HepG2 (cell line): ENCODE data around the gene NME2. TPM values are rescaled to one million over a fixed set of nuclear protein-coding genes. Genes with fewer than 3 reads are reported as not detected.
A peak's percentile ranks its signal among the peaks of the same experiment; 100 is the strongest.

Experiments used
- BRD4 ChIP-seq: sonication (generic); formaldehyde crosslinking; IDR thresholded peaks from 2 replicates; pipeline ENCODE4 v1.4.0; 2020; ENCODE audit warnings: missing genetic modification reagents
- EP300 ChIP-seq, 3 experiments: sonication (generic) in 1 of 3; formaldehyde crosslinking in 1 of 3; IDR thresholded peaks; 2 replicates each; pipeline versions ENCODE4 v1.5.1 to v1.6.1; 2011 to 2020; ENCODE audit warnings: low read depth in 2 of 3, low read length in 2 of 3, borderline replicate concordance in 1 of 3, improper control_type of control experiment in 1 of 3, mild to moderate bottlenecking in 1 of 3, missing genetic modification reagents in 1 of 3, moderate library complexity in 1 of 3
- HNRNPL ChIP-seq: fragments of 200-400 bp; formaldehyde crosslinking; IDR thresholded peaks from 2 replicates; pipeline ENCODE4 v1.6.1; 2017; ENCODE audit warnings: mild to moderate bottlenecking, low read depth, low read length
- HOXA7 ChIP-seq: sonication (generic); formaldehyde crosslinking; IDR thresholded peaks from 2 replicates; pipeline ENCODE4 v1.8.1; 2022; ENCODE audit warnings: mild to moderate bottlenecking, missing genetic modification reagents, moderate library complexity
- NR2F1 ChIP-seq, 2 experiments: fragments of 450-650 bp in 1 of 2; formaldehyde crosslinking in 1 of 2; IDR thresholded peaks; 2 replicates each; pipeline versions ENCODE4 v1.5.0 to v1.6.1; 2016 to 2020; ENCODE audit warnings: mild to moderate bottlenecking in 1 of 2, missing compliant biosample characterization in 1 of 2, missing genetic modification reagents in 1 of 2, moderate library complexity in 1 of 2
- PAWR ChIP-seq: sonication (generic); formaldehyde crosslinking; IDR thresholded peaks from 2 replicates; pipeline ENCODE4 v1.4.0; 2020; ENCODE audit warnings: missing genetic modification reagents, mild to moderate bottlenecking, borderline replicate concordance
- STAG1 ChIP-seq: sonication (generic); formaldehyde crosslinking; IDR thresholded peaks from 2 replicates; pipeline ENCODE4 v1.4.0; 2020; ENCODE audit warnings: missing genetic modification reagents
- TSC22D2 ChIP-seq: sonication (generic); formaldehyde crosslinking; IDR thresholded peaks from 2 replicates; pipeline ENCODE4 v1.5.1; 2020; ENCODE audit warnings: missing genetic modification reagents, mild to moderate bottlenecking, borderline replicate concordance
- ZBTB7A ChIP-seq: sonication (generic); formaldehyde crosslinking; IDR thresholded peaks from 2 replicates; pipeline ENCODE4 v1.8.0; 2022; ENCODE audit warnings: mild to moderate bottlenecking, missing genetic modification reagents
- ZKSCAN8 ChIP-seq: IDR thresholded peaks from 2 replicates; pipeline ENCODE4 v1.6.1; 2016; ENCODE audit warnings: borderline replicate concordance, missing genetic modification reagents, missing compliant biosample characterization
- ZMYM2 ChIP-seq: sonication (generic); formaldehyde crosslinking; IDR thresholded peaks from 2 replicates; pipeline ENCODE4 v1.8.0; 2022; ENCODE audit warnings: mild to moderate bottlenecking, missing genetic modification reagents
- ZNF256 ChIP-seq: sonication (generic); formaldehyde crosslinking; conservative IDR thresholded peaks from 2 replicates; pipeline ENCODE4 v1.4.0; 2020; ENCODE audit warnings: missing genetic modification reagents
- ZNF615 ChIP-seq: sonication (generic); formaldehyde crosslinking; IDR thresholded peaks from 2 replicates; pipeline ENCODE4 v1.5.0; 2020; ENCODE audit warnings: mild to moderate bottlenecking, missing genetic modification reagents, borderline replicate concordance
- ZNF772 ChIP-seq: sonication (generic); formaldehyde crosslinking; IDR thresholded peaks from 2 replicates; pipeline ENCODE4 v1.5.0; 2020; ENCODE audit warnings: mild to moderate bottlenecking, missing genetic modification reagents
- polyA plus RNA-seq, 8 experiments: library from polyadenylated mRNA; depleted of rRNA in 3 of 8; stranded (reverse) in 7 of 8; unstranded in 1 of 8; fragments of >200 nt; fragmentation: Illumina TruSeq in 4 of 8; extraction: Trizol in 4 of 8; gene quantifications; 2 replicates each; pipeline versions ENCODE4 v1.2.1 to v1.2.3, GENCODE V29; 2011 to 2016; ENCODE audit warnings: low read depth in 4 of 8, missing spikeins in 1 of 8, mixed read lengths in 1 of 8; ENCODE audit not compliant: insufficient read depth in 1 of 8
- total RNA-seq, 5 experiments: library from RNA; depleted of rRNA; stranded (reverse); fragments of >200 nt; fragmentation: Illumina TruSeq; extraction: Trizol; gene quantifications; 2 replicates each; pipeline ENCODE4 v1.2.3, GENCODE V29; 2016; ENCODE audit warnings: low read depth in 1 of 5
- TF ChIP-seq, protein P1 (sequence below): sonication (generic); formaldehyde crosslinking; conservative IDR thresholded peaks from 2 replicates; pipeline ENCODE4 v1.4.0; 2020; ENCODE audit warnings: mild to moderate bottlenecking, missing genetic modification reagents, moderate library complexity
- TF ChIP-seq, protein P2 (sequence below): sonication (generic); formaldehyde crosslinking; IDR thresholded peaks from 2 replicates; pipeline ENCODE4 v1.8.0; 2022; ENCODE audit warnings: mild to moderate bottlenecking, missing genetic modification reagents; ENCODE audit not compliant: insufficient replicate concordance
- TF ChIP-seq, protein P3 (sequence below): sonication (generic); formaldehyde crosslinking; IDR thresholded peaks from 2 replicates; pipeline ENCODE4 v1.8.1; 2023; ENCODE audit warnings: mild to moderate bottlenecking, inconsistent platforms, moderate library complexity, missing genetic modification reagents, borderline replicate concordance

NME2 gene
- total and polyA plus RNA-seq, 2 of the 13 experiments (the other 11 are each of a cell fraction or from before 2014, with no cell fraction given) = 790 to 1,213 TPM

- TF ChIP-seq HNRNPL (no peak), STAG1 (CRISPR knock-in tag) (no peak), ZKSCAN8 (no peak), BRD4 (CRISPR knock-in tag) (no peak), TSC22D2 (CRISPR knock-in tag) (no peak), NR2F1 (CRISPR knock-in tag; IDR thresholded peaks at IDR 0.05) (0 out of 4 replicates have a peak, but pooled peaks of 1 of the 2 experiments have one; percentile 30), ZMYM2 (CRISPR knock-in tag) (0 out of 2 replicates have a peak, but pooled peaks have one; percentile 43), PAWR (no peak), ZNF772 (no peak), HOXA7 (CRISPR knock-in tag) (no peak), ZNF256 (no peak), EP300 (IDR thresholded peaks at IDR 0.05; ENCODE audit: low read depth in 2 of 2, low read length in 2 of 2) (no peak), EP300 (CRISPR knock-in tag; IDR thresholded peaks at IDR 0.05; ENCODE audit: borderline replicate concordance) (no peak), ZNF615 (CRISPR knock-in tag) (no peak), ZBTB7A (CRISPR knock-in tag) (no peak)
- TF ChIP-seq, protein P1, sequence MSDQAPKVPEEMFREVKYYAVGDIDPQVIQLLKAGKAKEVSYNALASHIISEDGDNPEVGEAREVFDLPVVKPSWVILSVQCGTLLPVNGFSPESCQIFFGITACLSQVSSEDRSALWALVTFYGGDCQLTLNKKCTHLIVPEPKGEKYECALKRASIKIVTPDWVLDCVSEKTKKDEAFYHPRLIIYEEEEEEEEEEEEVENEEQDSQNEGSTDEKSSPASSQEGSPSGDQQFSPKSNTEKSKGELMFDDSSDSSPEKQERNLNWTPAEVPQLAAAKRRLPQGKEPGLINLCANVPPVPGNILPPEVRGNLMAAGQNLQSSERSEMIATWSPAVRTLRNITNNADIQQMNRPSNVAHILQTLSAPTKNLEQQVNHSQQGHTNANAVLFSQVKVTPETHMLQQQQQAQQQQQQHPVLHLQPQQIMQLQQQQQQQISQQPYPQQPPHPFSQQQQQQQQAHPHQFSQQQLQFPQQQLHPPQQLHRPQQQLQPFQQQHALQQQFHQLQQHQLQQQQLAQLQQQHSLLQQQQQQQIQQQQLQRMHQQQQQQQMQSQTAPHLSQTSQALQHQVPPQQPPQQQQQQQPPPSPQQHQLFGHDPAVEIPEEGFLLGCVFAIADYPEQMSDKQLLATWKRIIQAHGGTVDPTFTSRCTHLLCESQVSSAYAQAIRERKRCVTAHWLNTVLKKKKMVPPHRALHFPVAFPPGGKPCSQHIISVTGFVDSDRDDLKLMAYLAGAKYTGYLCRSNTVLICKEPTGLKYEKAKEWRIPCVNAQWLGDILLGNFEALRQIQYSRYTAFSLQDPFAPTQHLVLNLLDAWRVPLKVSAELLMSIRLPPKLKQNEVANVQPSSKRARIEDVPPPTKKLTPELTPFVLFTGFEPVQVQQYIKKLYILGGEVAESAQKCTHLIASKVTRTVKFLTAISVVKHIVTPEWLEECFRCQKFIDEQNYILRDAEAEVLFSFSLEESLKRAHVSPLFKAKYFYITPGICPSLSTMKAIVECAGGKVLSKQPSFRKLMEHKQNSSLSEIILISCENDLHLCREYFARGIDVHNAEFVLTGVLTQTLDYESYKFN (CRISPR knock-in tag) = peak; percentile 25; the same call in 1 of the 2 replicates
- TF ChIP-seq, protein P2, sequence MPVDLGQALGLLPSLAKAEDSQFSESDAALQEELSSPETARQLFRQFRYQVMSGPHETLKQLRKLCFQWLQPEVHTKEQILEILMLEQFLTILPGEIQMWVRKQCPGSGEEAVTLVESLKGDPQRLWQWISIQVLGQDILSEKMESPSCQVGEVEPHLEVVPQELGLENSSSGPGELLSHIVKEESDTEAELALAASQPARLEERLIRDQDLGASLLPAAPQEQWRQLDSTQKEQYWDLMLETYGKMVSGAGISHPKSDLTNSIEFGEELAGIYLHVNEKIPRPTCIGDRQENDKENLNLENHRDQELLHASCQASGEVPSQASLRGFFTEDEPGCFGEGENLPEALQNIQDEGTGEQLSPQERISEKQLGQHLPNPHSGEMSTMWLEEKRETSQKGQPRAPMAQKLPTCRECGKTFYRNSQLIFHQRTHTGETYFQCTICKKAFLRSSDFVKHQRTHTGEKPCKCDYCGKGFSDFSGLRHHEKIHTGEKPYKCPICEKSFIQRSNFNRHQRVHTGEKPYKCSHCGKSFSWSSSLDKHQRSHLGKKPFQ (CRISPR knock-in tag) = no peak
- TF ChIP-seq, protein P3, sequence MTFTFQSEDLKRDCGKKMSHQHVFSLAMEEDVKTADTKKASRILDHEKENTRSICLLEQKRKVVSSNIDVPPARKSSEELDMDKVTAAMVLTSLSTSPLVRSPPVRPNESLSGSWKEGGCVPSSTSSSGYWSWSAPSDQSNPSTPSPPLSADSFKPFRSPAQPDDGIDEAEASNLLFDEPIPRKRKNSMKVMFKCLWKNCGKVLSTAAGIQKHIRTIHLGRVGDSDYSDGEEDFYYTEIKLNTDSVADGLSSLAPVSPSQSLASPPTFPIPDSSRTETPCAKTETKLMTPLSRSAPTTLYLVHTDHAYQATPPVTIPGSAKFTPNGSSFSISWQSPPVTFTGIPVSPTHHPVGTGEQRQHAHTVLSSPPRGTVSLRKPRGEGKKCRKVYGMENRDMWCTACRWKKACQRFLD (CRISPR knock-in tag) = no peak
Measured at GRCh38 chr17:51132964-51133319, 33.3 kb upstream of the NME2 start (continued).
